HG03521 (cell line): Measurements from ENCODE around the gene NANOS2.

ENCODE experiments used
- ATAC-seq: cut with Tn5 transposase; IDR thresholded peaks from one replicate; pipeline ENCODE4 v1.9.1; 2021; ENCODE audit warnings: mild to moderate bottlenecking, moderate library complexity; ENCODE audit not compliant: unreplicated experiment

Gene NANOS2

DNA sequence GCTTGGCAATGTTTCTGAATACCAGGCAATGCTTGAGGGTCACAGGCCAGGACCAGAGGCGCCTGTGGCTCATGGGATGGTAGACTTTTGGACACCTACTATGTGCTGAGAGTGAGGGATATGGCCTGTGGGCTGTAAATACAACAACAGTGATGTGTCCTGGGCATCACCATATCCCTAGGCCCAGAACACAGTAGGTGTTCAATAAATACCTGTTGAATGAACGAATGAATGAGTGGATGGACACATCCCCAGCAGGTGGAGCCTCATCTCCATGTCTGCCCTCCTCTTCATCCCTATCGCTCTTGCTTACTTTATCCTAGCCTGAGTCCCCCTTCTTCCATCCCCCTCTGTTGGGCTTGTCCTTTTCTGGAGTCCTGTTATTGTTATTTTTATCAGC lies 16.5 kb upstream of the NANOS2 start:
- no peak for ATAC-seq

DNA sequence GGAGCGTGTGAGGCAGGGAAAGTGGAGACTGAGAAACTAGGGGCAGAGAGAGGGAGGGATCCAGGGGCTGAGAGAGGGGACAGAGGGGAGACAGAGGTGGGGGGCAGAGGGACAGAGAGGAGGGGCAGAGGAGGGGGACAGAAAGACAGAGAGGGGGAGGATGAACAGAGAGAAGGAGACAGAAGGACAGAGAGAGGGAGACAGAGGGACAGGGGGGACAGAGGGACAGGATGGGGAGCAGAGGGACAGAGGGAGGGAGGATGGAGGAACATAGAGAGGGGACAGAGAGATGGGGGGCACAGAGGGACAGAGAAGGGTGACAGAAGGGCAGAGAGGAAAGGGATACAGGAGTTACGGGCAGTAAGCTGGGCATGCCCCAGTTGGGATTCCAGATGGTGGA lies 14.7 kb upstream of the NANOS2 start:
- no peak for ATAC-seq

DNA sequence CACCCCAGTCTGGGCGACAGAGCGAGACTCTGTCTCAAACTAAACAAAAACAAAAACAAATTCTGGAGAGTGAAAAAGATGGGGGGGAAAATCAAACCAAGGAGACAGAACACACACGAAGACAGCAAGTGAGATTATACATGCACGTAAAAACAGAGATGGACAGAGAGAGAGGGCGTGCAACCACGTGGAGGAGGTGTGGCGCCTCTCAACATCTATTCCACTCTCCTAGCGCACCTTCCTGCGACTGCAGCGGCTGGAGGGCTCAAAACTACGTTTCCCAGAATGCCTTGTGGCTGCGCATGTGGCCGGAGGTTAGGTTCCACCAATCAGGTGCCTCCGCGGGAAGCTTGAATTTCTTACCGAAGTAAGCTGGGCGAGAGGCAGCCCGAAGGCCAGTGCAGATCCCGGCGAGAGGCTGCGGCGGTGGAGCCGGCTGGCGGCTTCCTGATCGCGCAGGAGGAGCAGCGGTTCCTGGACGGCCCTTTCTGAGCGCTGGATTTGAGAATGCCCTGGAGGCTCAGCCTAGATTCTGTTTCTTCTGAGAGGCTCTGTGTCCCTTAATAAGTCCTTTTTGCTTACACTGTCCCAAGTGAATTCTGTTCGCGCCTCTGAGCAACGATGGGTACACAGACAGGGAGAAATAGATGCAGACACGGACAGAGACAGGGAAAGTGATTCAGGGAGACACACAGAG lies 13.1 kb upstream of the NANOS2 start:
- ATAC-seq = no peak

DNA sequence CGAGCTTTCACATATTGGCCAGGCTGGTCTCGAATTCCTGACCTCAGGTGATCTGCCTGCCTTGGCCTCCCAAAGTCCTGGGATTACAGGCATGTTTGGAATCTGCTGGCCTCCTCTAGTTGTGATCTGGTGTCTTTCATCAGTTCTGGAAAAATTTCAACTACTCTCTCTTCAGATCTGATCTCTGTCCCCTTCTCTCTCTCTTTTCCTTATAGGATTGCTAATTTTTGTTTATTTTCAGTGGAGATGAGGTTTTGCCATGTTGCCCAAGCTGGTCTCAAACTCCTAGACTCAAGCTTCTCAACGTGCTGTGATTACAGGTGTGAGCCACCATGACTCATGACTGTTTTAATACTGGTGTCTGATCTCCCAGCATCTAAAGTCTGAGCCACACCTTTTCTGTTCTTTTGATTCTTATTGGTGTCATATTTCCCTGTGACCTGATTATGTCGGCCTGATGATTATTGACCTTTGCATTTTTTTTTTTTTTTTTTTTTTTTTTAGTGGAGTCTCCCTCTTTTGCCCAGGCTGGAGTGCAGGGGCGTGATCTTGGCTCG lies 10.4 kb upstream of the NANOS2 start:
- ATAC-seq = no peak

DNA sequence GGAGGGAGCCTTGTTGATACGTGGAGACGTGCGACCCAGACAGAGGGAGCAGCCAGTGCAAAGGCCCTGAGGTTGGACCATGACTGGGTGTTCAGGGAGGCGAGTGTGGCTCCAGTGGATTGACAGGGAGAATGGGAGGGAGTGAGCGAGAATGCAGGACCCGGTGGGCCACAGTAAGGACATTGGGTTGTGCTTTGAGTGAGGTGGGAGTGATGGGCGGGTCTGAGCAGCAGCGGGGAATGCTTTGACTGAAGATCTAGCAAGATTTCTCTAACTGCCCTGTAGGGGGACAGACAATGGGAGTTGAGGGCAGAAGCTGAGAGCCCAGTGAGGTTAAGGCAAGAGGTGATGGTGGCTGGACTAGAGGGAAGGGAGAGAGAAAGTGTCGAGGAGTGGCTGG lies 7.7 kb upstream of the NANOS2 start:
- ATAC-seq = no peak

DNA sequence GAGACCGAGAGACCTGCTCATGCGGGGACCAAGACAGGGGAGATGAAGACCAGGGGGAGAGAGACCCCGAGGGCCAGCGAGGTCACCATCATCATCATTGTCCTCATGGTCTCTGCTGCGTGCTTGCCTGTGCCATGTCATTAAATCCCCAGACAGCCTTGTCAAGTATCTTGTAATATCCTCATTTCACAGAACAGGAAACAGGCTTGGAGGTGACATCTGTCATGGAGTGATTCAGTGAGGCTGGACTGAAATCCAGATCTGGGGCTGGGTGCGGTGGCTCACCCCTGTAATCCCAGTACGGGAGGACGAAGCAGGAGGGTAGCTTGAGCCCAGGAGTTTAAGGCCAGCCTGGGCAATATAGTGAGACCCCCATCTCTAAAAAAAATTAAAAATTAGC lies 5.9 kb upstream of the NANOS2 start:
- no peak for ATAC-seq

DNA sequence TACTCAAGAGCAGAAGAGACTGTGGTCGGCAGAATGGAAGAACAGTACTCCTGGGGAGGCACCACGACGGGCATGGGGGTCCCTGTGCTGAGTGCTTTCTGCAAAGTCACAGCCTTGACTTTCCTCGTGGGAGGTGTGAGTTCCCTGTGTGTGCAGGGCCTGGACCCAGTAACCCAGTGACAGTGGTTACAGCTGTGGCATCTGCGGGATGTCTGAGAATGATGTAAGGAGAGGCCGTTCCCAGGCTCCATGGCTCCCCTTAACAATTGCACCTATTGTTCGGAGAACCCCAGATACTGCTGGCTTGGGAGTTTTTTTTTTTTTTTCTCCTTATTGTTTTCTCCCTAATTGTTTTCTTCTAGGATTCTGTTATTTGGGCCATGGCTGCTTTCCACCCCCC lies 5.1 kb upstream of the NANOS2 start:
- ATAC-seq = no peak

DNA sequence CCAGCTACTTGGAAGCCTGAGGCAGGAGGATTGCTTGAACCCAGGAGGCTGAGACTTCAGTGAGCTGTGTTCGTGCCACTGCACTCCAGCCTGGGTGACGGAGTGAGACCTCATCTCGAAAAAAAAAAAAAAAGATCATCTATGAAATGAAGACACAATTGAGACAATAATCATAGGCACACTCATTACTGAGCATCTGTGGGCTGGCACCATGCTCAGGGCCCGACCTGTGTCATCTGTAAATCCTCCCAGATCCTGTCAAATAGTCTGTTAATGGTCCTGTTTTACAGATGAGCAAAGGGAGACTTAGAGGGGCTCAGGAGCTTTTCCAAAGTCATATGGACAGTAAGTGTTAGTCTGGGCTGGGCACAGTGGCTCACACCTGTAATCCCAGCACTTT lies 4.1 kb upstream of the NANOS2 start:
- ATAC-seq = no peak

DNA sequence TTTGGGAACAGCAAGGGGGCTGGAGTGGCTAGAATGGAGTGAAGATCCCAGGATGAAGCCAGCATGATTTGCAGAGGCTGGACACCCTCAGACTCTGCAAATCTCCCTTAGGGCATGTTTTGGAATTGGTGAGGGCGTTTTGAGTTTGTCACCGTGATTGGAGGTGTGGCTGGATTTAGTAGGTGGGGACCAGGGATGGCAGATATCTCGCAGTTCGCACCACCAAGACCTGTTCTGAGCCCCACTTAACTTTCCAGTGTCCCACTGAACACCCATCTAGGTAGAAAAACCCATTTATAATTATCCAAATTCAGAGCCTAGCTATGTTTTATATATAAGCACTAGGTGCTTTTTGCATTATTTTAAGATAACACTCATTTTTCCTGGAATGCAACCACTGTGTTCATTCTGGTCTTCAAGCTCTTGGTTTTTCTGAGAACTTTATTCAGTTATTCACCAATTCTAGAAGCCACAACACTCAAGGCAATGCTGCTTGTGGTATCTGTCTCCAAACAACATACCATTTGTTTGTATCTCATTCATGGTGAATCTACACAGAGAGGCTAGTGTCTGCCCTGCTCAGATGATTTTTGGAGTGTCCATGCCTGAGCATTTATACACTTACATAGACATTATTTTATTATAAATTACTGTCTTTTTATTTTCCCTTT lies 3.0 kb upstream of the NANOS2 start:
- ATAC-seq = no peak

DNA sequence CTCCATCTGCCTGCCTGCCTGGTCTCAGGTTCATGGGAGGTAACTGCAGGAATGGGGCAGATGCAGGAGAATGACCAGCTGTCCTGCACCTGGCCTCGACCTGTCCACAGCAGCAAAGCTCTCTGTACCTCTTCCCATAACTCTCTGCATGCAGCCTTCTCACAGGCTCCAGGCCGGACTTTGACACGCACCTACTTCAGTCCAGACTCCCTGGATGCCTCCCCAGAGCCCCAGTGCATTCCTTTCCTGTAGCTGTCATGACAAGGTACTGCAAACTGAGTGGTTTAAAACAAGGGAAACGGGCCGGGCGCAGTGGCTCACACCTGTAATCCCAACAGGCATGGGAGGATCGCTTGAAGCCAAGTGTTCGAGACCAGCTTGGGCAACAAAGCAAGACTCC lies 3.3 kb downstream of the NANOS2 start:
- no peak for ATAC-seq

DNA sequence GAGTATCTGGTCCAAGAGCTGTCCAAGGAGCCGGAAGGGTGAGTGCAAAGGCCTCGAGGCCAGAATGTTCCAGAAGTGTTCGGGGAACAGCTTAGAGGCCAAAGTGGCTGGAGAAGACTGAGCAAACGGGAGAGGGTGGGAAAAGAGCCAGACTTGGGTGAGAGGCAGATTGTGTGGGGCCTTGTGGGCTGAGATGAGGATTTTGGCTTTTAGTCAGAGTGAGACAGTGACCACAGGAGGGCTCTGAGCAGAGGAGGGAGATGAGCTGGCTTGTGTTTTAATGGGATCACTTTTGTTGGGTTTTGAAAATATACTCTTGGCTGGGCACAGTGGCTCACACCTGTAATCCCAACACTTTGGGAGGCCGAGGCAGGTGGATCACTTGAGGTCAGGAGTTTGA lies 5.6 kb downstream of the NANOS2 start:
- no peak for ATAC-seq

DNA sequence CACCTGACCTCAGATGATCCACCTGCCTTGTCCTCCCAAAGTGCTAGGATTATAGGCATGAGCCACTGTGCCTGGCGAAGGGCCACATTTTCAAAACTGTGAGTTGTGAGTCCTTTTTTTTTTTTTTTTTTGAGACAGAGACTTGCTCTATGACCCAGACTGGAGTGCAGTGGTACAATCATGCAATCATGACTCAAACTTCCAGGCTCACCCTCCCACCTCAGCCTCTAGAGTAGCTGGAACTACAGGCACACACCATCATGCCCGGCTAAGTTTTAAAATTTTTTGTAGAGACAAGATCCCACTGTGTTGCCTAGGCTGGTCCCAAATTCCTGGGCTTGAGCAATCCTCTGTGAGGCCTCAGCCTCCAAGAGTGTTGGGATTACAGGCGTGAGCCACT lies 8.4 kb downstream of the NANOS2 start:
- ATAC-seq = no peak

DNA sequence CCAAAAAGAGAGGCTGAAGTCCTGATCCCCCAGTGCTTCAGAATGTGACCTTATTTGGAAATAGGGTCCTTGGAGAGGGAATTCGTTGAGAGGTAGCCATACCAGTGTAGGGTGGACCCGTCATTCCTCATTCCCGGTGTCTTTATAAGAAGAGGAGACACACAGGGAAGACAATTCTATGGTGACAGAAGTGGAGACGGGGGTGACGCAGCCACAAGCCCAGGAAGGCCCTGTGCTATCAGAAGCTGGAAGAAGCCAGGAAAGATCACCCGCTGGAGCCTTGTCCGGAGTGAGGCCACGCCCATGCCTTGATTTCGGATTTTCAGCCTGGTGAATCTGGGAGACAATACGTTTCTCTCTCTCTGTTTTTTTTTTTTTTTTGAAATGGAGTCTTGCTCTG lies 9.6 kb downstream of the NANOS2 start:
- no peak for ATAC-seq

DNA sequence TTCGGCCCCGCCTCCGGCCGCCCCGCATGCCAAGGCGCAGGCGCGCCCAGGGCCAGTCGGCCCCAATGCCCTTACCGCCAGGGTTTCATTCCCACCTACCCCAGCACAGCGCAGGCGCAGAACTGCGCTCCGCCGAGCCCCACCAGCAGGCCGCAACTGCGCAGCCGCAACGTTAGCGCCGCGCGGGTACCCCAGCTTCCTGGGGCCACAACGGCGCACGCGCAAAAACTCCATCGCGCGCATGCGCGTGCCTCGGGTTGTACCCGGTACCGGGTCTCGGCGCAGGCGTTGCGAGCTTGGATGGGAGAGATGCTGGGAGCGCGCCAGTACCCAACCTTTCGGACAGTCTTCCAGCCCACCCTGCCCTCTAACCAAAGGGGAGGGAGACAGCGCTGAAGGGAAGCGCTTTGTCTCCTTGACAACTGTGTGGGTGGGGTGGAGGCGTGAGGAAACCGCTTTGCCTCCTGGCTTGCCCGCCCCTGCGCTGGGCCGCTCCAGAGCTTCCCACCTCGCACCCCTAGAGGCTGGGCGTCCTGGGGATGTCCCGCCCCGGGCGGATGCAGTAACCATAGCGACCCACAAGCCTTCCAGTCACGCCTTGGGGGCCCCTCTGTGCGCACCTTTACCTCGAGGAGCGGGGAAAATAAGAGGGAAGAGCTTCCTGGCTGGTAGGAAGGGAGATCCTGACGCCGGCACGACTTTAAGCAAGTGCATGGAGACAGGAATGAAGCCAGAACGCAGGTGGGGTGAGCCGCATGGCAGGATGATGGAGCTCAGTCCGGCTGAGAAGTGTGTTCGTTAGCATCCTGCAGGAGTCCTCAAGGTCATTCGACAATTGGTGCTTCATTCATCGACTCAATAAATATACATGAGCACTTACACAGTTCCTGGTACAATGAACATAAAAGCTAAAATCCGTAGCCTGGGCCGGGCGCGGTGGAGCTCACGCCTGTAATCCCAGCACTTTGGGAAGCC lies 11.6 kb downstream of the NANOS2 start:
- ATAC-seq = peak; percentile 87

DNA sequence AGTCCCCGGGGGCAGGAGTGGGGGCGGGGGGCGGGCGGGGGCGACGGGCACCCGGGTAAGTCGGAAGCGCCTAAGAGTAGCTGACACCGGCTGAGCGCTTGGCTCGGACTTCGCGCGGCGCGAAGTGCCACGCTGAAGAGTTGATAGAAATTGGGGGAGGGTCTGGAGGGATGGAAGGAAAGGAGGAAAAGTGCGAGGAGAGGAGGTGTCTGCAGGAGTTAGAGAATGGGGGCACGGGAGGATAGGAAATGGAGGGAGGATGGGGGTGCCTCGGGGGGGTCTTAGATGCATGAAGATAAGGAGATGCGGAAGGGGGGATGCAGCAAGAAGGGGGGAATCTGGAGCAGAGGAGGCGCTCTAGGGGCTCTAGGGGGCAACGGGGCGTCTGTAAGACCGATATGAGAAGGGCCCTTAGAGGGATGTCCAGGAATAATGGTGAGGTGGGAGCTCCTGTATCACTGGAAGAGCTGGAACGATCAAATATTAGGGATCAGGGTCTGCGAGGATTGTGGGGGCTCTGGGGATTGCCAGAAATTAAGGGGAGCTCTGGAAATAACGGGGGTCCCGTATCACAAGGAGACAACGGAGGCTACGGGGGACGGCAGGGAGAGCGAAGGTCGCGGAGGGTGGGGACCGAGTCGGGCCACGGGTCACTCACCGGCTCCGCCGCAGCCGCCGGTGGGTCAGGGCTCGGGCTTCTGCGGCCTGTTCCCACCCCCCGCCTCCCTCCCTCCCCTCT lies 12.5 kb downstream of the NANOS2 start, which contains the start of gene MYPOP:
Gene MYPOP (minus strand): TSS at position 702 of the 739 bp plus-strand sequence. CDS start 840 bp downstream, outside the sequence.
- ATAC-seq = no peak

DNA sequence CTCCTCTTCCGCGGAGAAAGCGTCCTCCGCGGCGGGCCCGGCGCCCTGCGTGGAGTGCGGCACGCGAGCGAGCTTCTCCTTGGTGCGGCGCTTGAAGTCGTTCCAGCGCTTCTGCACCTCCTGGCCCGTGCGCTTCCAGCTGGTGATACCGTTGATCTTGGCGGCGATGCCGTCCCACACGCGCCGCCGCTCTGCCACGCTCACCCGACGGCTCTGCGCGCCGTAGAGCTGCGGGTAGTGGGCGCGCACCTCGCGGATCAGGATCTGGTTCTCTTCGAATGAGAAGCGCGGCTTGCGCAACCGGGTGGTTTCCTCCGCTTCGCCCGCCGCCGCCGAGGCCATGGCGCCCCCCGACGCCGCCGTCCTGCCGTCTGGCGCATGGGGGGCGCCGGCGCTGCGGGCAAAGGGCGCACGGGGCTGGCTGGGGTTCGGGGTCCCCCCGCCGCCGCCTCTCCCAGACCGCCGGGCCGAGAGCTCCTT lies 13.1 kb downstream of the NANOS2 start:
- no peak for ATAC-seq

DNA sequence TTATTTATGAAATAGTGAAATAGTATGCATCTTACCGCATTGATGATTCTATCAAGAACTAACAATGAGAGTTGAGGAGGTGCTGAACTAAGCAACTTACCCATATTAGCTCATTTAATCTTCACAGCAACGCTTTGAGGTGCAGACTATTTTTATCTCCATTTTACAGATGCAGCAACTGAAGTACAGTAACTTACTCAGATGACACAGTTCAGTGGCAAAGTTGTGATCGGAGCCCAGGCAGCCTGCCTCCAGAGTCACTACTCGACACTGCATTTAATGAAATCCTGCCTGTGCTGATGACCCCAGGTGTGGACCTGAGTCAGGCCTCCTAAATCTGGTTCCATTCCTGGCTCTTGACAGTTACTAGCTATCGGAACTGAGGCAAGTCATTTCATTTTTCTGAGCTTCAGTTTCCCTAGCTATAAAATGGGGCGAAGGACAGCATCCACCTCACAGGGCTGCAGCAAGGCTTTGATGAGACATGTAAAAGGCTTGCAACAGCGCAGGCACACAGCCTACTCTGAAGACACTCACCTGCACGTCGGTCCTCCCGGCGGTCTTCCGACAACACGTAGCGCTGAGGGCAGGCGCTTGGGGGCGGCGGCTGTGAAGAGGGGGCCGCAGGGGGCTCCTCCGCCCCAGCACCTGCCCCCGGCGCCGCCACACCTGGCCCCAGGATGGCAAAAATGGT lies 13.7 kb downstream of the NANOS2 start:
- ATAC-seq = no peak

DNA sequence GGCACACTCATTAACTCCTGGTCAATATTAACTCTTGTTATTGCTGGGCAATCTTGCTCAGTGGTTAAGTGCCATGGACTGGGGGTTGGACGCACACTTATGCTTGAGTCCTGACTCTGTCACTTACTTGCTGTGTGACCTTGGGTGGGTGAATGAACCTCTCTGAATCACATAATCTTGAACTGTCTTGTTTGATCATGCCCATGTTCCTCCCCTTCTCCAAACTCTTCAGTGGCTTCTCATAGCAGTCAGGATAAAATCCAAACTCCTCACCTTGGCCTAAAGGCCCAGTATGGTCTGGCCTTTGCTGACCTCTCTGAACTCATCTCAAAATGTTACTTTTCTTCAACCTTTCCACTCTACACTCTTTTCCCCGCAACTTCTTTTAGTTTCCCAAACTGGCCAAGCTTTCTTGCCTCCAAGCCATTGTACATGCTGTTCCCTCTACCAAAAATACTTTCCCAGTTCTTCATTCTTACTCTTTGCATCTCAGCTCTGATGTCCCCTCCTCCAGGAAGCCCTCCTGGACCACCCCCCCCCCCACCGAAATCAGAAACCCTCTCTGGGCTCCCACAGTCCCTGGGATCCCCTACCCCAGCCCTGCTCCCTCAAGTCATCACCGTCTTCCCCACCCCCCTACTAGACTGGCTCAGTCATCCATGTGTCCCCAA lies 14.5 kb downstream of the NANOS2 start:
- no peak for ATAC-seq

DNA sequence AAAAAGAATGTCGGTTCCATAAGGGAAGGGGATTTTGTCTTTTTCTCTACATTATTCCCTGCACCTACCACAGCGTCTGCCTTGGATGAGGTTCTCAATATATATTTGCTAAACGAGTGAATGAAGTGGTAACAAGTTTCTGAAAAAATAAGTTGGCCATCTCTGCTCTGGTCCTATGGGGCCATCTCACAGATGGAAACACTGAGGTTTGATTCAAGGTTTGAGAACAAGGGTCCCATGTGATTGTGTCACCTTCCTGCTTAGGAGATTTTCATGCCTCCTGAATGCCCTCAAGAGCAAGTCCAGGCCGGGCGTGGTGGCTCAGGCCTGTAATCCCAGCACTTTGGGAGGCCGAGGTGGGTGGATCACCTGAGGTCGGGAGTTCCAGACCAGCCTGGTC lies 15.3 kb downstream of the NANOS2 start:
- no peak for ATAC-seq
